ENCODE results near the gene TRAM2. TPM values are rescaled to one million over a fixed set of nuclear protein-coding genes. Genes with fewer than 3 reads are reported as not detected.

Gene TRAM2
- total and polyA plus RNA-seq, 2 of the 8 experiments (the other 6 are each of a cell fraction or from before 2014, with no cell fraction given), result 9.0 to 21.4 TPM

DNA sequence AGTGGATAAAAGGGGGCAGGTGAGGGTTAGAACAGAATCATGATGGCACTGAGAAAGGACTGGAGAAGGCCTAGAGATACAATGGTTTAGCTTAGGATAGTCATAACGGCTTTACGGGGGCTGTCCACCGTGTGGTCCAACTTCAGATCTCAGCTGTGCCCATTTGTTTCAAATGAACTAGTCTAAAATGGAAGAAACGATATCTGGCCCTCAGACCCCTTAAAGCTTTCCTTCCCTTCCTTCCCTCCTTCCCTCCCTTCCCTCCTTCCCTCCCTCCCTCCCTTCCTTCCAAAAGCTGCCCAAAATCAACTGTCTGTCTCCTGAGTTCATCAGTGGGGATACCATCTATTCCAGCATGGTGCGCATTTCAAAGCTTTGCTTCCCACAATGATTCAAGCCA lies 27.9 kb downstream of the TRAM2 start:
- no peak overlapping the region for H2AFZ ChIP-seq (ENCODE audit: low read length)
- 92% methylated on average over 4 of the region's 5 CpGs; no CpG with 5 or more reads in 1 of the 2 experiments for WGBS, 2 experiments (ENCODE audit: extremely low coverage in 1 of 2, insufficient coverage in 1 of 2, insufficient read length in 1 of 2, insufficient replicate concordance in 2 of 2, low coverage in 1 of 2, low lambda C conversion rate in 2 of 2, missing lambda C conversion rate in 1 of 2)
- H3K4me3 ChIP-seq (ENCODE audit: extremely low read depth in 1 of 4, insufficient read depth in 2 of 4, low read depth in 3 of 4, low read length in 4 of 4), result no peak overlapping the region
- H3K79me2 ChIP-seq (ENCODE audit: control insufficient read depth in 1 of 2, insufficient read depth in 2 of 2, low read length in 2 of 2), result peaks cover 0 to 54% of the 10 kb centered on the region in 2 experiments; a peak in 2 of 4 replicates
- no peak overlapping the region for H2AK5ac ChIP-seq (ENCODE audit: low read depth, low read length)
- H3K4ac ChIP-seq (replicated peaks; ENCODE audit: insufficient read length, low read depth, low read length), result no peak overlapping the region
- peaks cover 0 to 1% of the 10 kb centered on the region in 2 experiments for H4K20me1 ChIP-seq (replicated peaks in 1 of 2; ENCODE audit: control insufficient read depth in 1 of 2, insufficient read depth in 2 of 2, low read length in 2 of 2)
- H3K14ac ChIP-seq (ENCODE audit: insufficient read length), result no peak overlapping the region
- H3K4me1 ChIP-seq (replicated peaks in 1 of 4; ENCODE audit: control insufficient read depth in 3 of 4, insufficient read depth in 4 of 4, low read length in 3 of 4), result peaks cover 11 to 17% (median 14%) of the 10 kb centered on the region in 4 experiments
- H3K23me2 ChIP-seq (ENCODE audit: low read depth, low read length), result no peaks in the 10 kb centered on the region; the same call in 1 of the 2 replicates
- H3K56ac ChIP-seq (replicated peaks; ENCODE audit: insufficient read length, low read depth, low read length), result no peak overlapping the region
- no peak overlapping the region for H4K8ac ChIP-seq (ENCODE audit: extremely low read depth, insufficient read depth, low read length)
- ChIA-PET POLR2A (ENCODE audit: partially characterized antibody) (interaction anchor here (0.5 to 1.4 kb wide), 2 partner anchors 9 to 47 kb away, joined by 3 to 4 read pairs; no protein-coding TSS in a partner anchor), CTCF (ENCODE audit: partially characterized antibody) (interaction anchor here (0.8 to 4.2 kb wide), 7 partner anchors 10 to 103 kb away, joined by 3 to 49 read pairs (median 5); no protein-coding TSS in a partner anchor)
- H3K79me1 ChIP-seq (ENCODE audit: low read depth, low read length), result peaks cover 14% of the 10 kb centered on the region
- no peaks in the 10 kb centered on the region; a peak in 1 of 8 replicates for H3K36me3 ChIP-seq (ENCODE audit: control insufficient read depth in 2 of 4, insufficient read depth in 4 of 4, low read length in 3 of 4)
- H3K4me2 ChIP-seq (ENCODE audit: insufficient read depth in 1 of 2, low read depth in 2 of 2, low read length in 2 of 2), result no peak overlapping the region
- no peak overlapping the region for H2BK20ac ChIP-seq (ENCODE audit: low read length)
- no peak overlapping the region for H2BK12ac ChIP-seq (ENCODE audit: low read depth, low read length)
- H3K23ac ChIP-seq (ENCODE audit: insufficient read length), result no peak overlapping the region
- H3K9ac ChIP-seq (replicated peaks in 1 of 4; ENCODE audit: extremely low read depth in 1 of 4, low read depth in 3 of 4, low read length in 3 of 4), result no peak overlapping the region
- H3K9me3 ChIP-seq (ENCODE audit: insufficient read depth in 2 of 2, low read depth in 1 of 2, low read length in 1 of 2), result no peaks in the 10 kb centered on the region
- no peak overlapping the region for H2BK5ac ChIP-seq (ENCODE audit: low read depth, low read length)
- no peak overlapping the region for H4K5ac ChIP-seq (ENCODE audit: insufficient read length, low read depth, low read length)
- no peak overlapping the region for H4K91ac ChIP-seq (replicated peaks; ENCODE audit: insufficient read length, low read length)
- FAIRE-seq (no peak), DNase-seq (ENCODE audit: low read depth in 1 of 2, low spot score in 2 of 2) (no peak)
- no peak overlapping the region for H2BK15ac ChIP-seq (ENCODE audit: low read length)
- H3K18ac ChIP-seq (ENCODE audit: extremely low read depth, low read length), result no peak overlapping the region
- H3K27ac ChIP-seq (ENCODE audit: low read depth, low read length), result no peak overlapping the region
- H3K27me3 ChIP-seq (replicated peaks in 1 of 4; ENCODE audit: control insufficient read depth in 3 of 4, extremely low read depth in 1 of 4, insufficient read depth in 3 of 4, low read length in 3 of 4), result no peaks in the 10 kb centered on the region
- H2BK120ac ChIP-seq (replicated peaks; ENCODE audit: low read depth, low read length), result no peak overlapping the region
- TF ChIP-seq JUN (IDR thresholded peaks at IDR 0.05; ENCODE audit: low read depth, low read length), result no peak
- TF ChIP-seq SP2 (IDR thresholded peaks at IDR 0.05; ENCODE audit: low read length), result no peak
- TF ChIP-seq ZNF274 (IDR thresholded peaks at IDR 0.05; ENCODE audit: borderline replicate concordance, extremely low read depth, low read length), result no peak
- TF ChIP-seq SIN3A (conservative IDR thresholded peaks at IDR 0.05 in 1 of 2, IDR thresholded peaks at IDR 0.05 in 1 of 2; ENCODE audit: low read depth in 1 of 2, low read length in 2 of 2), result no peak
- TF ChIP-seq CEBPB (IDR thresholded peaks at IDR 0.05; ENCODE audit: low read depth, low read length), result no peak
- no peak for TF ChIP-seq RXRA (IDR thresholded peaks at IDR 0.05; ENCODE audit: insufficient read depth, low read depth, low read length)
- no peak for TF ChIP-seq SP1 (IDR thresholded peaks at IDR 0.05; ENCODE audit: low read depth, low read length)
- no peak for TF ChIP-seq MAFK (IDR thresholded peaks at IDR 0.05; ENCODE audit: low read depth, low read length)
- TF ChIP-seq, protein P1, sequence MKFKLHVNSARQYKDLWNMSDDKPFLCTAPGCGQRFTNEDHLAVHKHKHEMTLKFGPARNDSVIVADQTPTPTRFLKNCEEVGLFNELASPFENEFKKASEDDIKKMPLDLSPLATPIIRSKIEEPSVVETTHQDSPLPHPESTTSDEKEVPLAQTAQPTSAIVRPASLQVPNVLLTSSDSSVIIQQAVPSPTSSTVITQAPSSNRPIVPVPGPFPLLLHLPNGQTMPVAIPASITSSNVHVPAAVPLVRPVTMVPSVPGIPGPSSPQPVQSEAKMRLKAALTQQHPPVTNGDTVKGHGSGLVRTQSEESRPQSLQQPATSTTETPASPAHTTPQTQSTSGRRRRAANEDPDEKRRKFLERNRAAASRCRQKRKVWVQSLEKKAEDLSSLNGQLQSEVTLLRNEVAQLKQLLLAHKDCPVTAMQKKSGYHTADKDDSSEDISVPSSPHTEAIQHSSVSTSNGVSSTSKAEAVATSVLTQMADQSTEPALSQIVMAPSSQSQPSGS (IDR thresholded peaks at IDR 0.05; ENCODE audit: low read length), result no peak
- no peak for TF ChIP-seq TBP (IDR thresholded peaks at IDR 0.05; ENCODE audit: low read depth, low read length)
- TF ChIP-seq CHD2 (IDR thresholded peaks at IDR 0.05; ENCODE audit: low read length), result no peak
- TF ChIP-seq TCF12 (IDR thresholded peaks at IDR 0.05; ENCODE audit: low read depth, low read length), result no peak
